ENCODE data around the gene TFDP2.
A peak's percentile ranks its signal among the peaks of the same experiment; 100 is the strongest.
"Not testable (repeated sequence)": the region's sequence is repeated elsewhere in the genome, so short reads cannot be mapped to it uniquely, and the experiment has no call there.

TFDP2 gene

GRCh38 chr3:141955175-141955574 is 194.2 kb downstream of the TFDP2 start:
- no peak for DNase-seq

- DNase-seq = no peak
Measured at GRCh38 chr3:141952611-141953010, 196.7 kb downstream of the TFDP2 start.

GRCh38 chr3:141950572-141951493 is 198.5 kb downstream of the TFDP2 start:
- no peak for DNase-seq

- no peak for DNase-seq
Measured at GRCh38 chr3:141949972-141950371, 199.4 kb downstream of the TFDP2 start.

- no peak for DNase-seq
Measured at GRCh38 chr3:141949399-141949798, 199.9 kb downstream of the TFDP2 start.

GRCh38 chr3:141945726-141946485 is 203.4 kb downstream of the TFDP2 start:
- DNase-seq = no peak

- no peak for DNase-seq
Measured at GRCh38 chr3:141942006-141942405, 207.3 kb downstream of the TFDP2 start.

GRCh38 chr3:141941093-141941492 is 208.3 kb downstream of the TFDP2 start:
- DNase-seq = no peak

- peak; percentile 56 for DNase-seq
Measured at GRCh38 chr3:141940194-141940776, 209.1 kb downstream of the TFDP2 start.

GRCh38 chr3:141939759-141940158 is 209.6 kb downstream of the TFDP2 start:
- DNase-seq = no peak

GRCh38 chr3:141938011-141938500 is 211.3 kb downstream of the TFDP2 start:
- DNase-seq = no peak

- no peak for DNase-seq
Measured at GRCh38 chr3:141934354-141934753, 215.0 kb downstream of the TFDP2 start.

GRCh38 chr3:141933421-141934300 is 215.7 kb downstream of the TFDP2 start:
- no peak for DNase-seq

- no peak for DNase-seq
Measured at GRCh38 chr3:141930801-141931200, 218.5 kb downstream of the TFDP2 start.

- no peak for DNase-seq
Measured at GRCh38 chr3:141929341-141929995, 219.9 kb downstream of the TFDP2 start.

GRCh38 chr3:141928631-141929270 is 220.6 kb downstream of the TFDP2 start:
- DNase-seq = no peak

GRCh38 chr3:141926929-141927328 is 222.4 kb downstream of the TFDP2 start:
- DNase-seq = no peak

- DNase-seq = not testable (repeated sequence)
Measured at GRCh38 chr3:141925677-141926076, 223.7 kb downstream of the TFDP2 start.

GRCh38 chr3:141921316-141921715 is 228.0 kb downstream of the TFDP2 start:
- DNase-seq = no peak

GRCh38 chr3:141920701-141921100 is 228.6 kb downstream of the TFDP2 start:
- no peak for DNase-seq

GRCh38 chr3:141915766-141916165 is 233.6 kb downstream of the TFDP2 start:
- DNase-seq = no peak
